Left lung (tissue), 10 donors: ENCODE data around the gene DPYD. TPM values are rescaled to one million over a fixed set of nuclear protein-coding genes. Genes with fewer than 3 reads are reported as not detected.

Experiments
- ATAC-seq: fragments of 200-7000 bp; cut with Tn5 transposase; one replicate; pipeline ENCODE4 v1.9.1; 2020; ENCODE audit warnings: moderate library complexity
- DNase-seq, 4 donors: peaks; one replicate each; pipeline ENCODE4 v3.0.0-alpha.2; 2013 to 2020
- H3K27ac ChIP-seq, 2 donors: fragments of 200-600 bp; sonication (generic) in 1 of 2; one replicate each; pipeline versions ENCODE4 v1.5.0 to v1.8.0; 2020 to 2021
- H3K27me3 ChIP-seq, 2 donors: fragments of 200-600 bp; sonication (generic) in 1 of 2; one replicate each; pipeline versions ENCODE4 v1.5.0 to v1.8.0; 2020 to 2021
- H3K36me3 ChIP-seq, 2 donors: fragments of 200-600 bp; sonication (generic) in 1 of 2; one replicate each; pipeline versions ENCODE4 v1.5.0 to v1.8.0; 2020 to 2021
- H3K4me1 ChIP-seq, 2 donors: fragments of 200-600 bp; one replicate each; pipeline ENCODE4 v1.8.0; 2021
- H3K4me3 ChIP-seq, 2 donors: fragments of 200-600 bp; sonication (generic) in 1 of 2; one replicate each; pipeline versions ENCODE4 v1.5.0 to v1.8.0; 2020 to 2021; ENCODE audit warnings: mild to moderate bottlenecking in 1 of 2
- H3K9me3 ChIP-seq, 2 donors: fragments of 200-600 bp; sonication (generic) in 1 of 2; one replicate each; pipeline versions ENCODE4 v1.5.0 to v1.8.0; 2020 to 2021
- intact Hi-C, 2 donors: fragments of 100-400 bp; cut with DNase I; formaldehyde crosslinking; loops; one replicate each; pipeline versions ENCODE4 v1.11.2 to v1.14.2; 2022
- polyA plus RNA-seq, 6 donors: library from polyadenylated mRNA; unstranded; fragments of 120-200 nt; gene quantifications; one replicate each; pipeline ENCODE4 v1.2.1, GENCODE V29; 2013; ENCODE audit not compliant: insufficient read length in 6 of 6
- total RNA-seq, 2 donors: library from RNA; stranded (reverse); fragmentation: NEBNext Ultra II Directional; extraction: Animal tissue kit (Norgen Biotek cat#: 25700); gene quantifications; one replicate each; pipeline ENCODE4 v1.2.1, GENCODE V29; 2021
- TF ChIP-seq, protein P1 (sequence below), 2 donors: fragments of 200-600 bp; sonication (generic) in 1 of 2; IDR thresholded peaks; one replicate each; pipeline versions ENCODE4 v1.5.0 to v1.8.0; 2021; ENCODE audit warnings: antibody characterized with exemption in 2 of 2
- donor health status: DM: no; HTN: yes; CAD: no.
- donor health status: DM: no; HTN: no; CAD: no.

Gene DPYD
- total and polyA plus RNA-seq, 8 donors = 21.4 to 106 (median 26.1) TPM

DNA sequence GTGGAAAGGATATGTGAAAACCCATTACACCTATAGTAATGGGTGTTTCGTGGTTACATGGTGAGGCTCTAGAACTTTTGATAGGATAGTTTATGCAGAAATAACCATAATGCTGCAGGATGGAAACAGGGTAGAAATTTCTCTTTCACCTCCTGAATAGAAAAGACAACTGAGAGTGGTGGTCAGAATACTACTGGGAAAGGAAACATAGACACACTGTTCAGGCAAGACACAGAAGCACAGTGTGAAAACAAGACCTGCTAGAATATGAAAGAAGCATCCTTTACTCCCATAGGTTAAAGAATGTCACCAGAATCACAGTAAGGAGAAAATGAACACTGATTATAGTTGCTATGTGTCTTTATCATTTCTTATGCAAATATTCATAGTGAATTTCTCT lies 496.6 kb downstream of the DPYD start:
- ATAC-seq = no peak
- H3K36me3 ChIP-seq = no peaks in the 10 kb centered on the region
- H3K27ac ChIP-seq = no peak overlapping the region
- TF ChIP-seq, protein P1, sequence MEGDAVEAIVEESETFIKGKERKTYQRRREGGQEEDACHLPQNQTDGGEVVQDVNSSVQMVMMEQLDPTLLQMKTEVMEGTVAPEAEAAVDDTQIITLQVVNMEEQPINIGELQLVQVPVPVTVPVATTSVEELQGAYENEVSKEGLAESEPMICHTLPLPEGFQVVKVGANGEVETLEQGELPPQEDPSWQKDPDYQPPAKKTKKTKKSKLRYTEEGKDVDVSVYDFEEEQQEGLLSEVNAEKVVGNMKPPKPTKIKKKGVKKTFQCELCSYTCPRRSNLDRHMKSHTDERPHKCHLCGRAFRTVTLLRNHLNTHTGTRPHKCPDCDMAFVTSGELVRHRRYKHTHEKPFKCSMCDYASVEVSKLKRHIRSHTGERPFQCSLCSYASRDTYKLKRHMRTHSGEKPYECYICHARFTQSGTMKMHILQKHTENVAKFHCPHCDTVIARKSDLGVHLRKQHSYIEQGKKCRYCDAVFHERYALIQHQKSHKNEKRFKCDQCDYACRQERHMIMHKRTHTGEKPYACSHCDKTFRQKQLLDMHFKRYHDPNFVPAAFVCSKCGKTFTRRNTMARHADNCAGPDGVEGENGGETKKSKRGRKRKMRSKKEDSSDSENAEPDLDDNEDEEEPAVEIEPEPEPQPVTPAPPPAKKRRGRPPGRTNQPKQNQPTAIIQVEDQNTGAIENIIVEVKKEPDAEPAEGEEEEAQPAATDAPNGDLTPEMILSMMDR (IDR thresholded peaks at IDR 0.05) = no peak
- no peak overlapping the region for H3K4me3 ChIP-seq
- intact Hi-C loops = no loop called here
- no peaks in the 10 kb centered on the region for H3K9me3 ChIP-seq
- no peaks in the 10 kb centered on the region for H3K27me3 ChIP-seq
- H3K4me1 ChIP-seq = no peaks in the 10 kb centered on the region
- DNase-seq = no peak

DNA sequence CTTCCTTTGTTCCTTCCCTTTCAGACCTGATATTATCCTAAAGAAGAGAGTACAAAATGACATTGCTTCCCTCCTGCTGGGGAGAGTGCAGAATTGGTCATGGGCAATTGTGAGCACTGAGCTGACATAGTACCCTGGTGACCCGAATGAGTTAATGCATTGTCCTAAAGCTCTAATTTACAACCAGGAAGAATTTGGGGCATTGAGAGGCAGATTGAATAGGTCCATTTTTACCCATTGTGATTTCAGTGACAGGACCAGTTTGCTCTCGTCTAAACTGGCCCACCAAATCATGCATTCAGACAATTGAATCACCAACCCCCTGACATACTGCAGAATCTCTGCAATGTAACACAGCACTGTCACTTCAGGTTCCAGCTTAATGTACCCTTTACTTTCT lies 497.4 kb downstream of the DPYD start:
- Histone ChIP-seq H3K4me3 (no peak overlapping the region), H3K36me3 (no peaks in the 10 kb centered on the region), H3K27ac (no peak overlapping the region), H3K27me3 (no peaks in the 10 kb centered on the region), H3K9me3 (no peaks in the 10 kb centered on the region), H3K4me1 (no peaks in the 10 kb centered on the region)
- intact Hi-C loops = no loop called here
- no peak for ATAC-seq
- TF ChIP-seq, protein P1 (IDR thresholded peaks at IDR 0.05) = no peak
- DNase-seq = no peak

DNA sequence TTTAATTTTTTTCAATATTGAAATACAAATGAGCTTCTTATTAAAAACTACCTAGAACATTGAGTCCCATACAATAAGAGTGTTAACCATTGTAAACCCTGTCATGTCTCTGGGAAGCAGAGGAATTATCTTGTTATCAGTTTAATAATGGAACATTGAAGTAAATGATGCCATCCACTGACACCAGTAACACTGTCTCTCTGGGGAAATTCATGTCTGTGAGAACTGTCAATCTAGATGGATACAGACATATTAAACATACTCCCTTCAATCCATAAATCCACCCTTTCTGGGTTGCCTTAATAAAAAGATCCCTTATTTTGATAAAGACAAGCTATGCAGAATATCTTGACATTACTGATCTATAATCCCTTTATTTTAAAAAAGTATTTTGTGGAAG lies 503.2 kb downstream of the DPYD start:
- no peak for DNase-seq
- TF ChIP-seq, protein P1 (IDR thresholded peaks at IDR 0.05) = no peak
- H3K27ac ChIP-seq = no peak overlapping the region
- no peak for ATAC-seq
- H3K4me3 ChIP-seq = no peak overlapping the region
- H3K27me3 ChIP-seq = no peaks in the 10 kb centered on the region
- H3K36me3 ChIP-seq = no peaks in the 10 kb centered on the region
- no peaks in the 10 kb centered on the region for H3K4me1 ChIP-seq
- no peaks in the 10 kb centered on the region for H3K9me3 ChIP-seq
- intact Hi-C loops = no loop called here

DNA sequence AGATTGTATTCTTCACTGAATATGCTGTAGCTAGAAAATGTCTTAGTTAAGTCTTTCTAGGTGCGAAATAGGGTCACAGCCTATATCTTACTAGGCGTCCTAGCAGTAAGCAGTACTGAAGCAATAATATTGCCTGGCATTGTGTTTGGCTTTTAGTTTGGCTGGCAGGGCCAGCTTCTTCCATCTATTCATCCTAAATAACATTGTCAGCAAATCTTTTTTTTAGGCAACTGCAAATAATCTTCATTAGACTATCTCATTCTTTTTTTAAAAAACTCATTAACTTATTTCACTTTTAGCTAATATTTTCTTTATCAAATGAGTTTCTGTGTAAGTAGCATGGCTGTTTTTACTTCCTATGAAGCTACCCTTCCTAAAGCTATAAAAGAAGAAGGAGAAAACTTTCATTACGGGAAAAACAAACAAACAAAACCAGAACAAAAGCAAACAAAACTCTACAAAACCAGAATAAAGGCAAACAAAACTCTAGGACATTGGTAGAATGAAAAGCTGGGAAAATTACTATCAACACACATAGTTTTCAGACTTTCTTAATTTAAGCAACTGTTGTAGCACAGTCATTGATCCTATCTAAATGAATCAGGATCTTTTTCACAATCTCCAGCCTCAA lies 506.0 kb downstream of the DPYD start:
- H3K9me3 ChIP-seq = no peaks in the 10 kb centered on the region
- TF ChIP-seq, protein P1 (IDR thresholded peaks at IDR 0.05) = no peak
- no peaks in the 10 kb centered on the region for H3K27me3 ChIP-seq
- DNase-seq (no peak), ATAC-seq (no peak)
- no peak overlapping the region for H3K4me3 ChIP-seq
- H3K4me1 ChIP-seq = no peaks in the 10 kb centered on the region
- no peak overlapping the region for H3K27ac ChIP-seq
- intact Hi-C loops = no loop called here
- no peaks in the 10 kb centered on the region for H3K36me3 ChIP-seq

DNA sequence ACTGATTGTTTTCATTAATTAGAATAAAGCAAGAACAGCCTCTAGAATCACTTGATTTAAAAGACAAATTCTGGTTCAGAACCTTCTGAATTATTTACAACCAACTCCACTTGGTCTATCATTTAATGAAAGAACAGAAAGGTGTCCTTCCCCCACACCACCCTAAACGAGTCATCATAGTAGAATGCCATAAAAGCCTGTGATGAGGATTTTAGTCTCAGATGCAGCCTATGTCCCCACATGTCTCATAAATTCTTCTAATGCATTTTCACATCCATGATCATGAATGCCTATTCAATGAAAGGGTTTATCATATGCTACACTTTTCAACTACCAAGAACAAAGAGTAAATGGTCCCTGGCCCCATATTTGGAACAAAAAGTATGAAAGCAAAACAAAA lies 508.1 kb downstream of the DPYD start:
- no peak overlapping the region for H3K4me3 ChIP-seq
- ATAC-seq = no peak
- no peaks in the 10 kb centered on the region for H3K27me3 ChIP-seq
- DNase-seq = no peak
- H3K9me3 ChIP-seq = no peaks in the 10 kb centered on the region
- no peak overlapping the region for H3K27ac ChIP-seq
- H3K4me1 ChIP-seq = no peaks in the 10 kb centered on the region
- intact Hi-C loops = no loop called here
- H3K36me3 ChIP-seq = peaks cover 0 to 10% of the 10 kb centered on the region in 2 donors
- TF ChIP-seq, protein P1 (IDR thresholded peaks at IDR 0.05) = no peak
